GM21423 (cell line): Measurements from ENCODE around the gene KSR2.

Experiments used
- ATAC-seq: cut with Tn5 transposase; IDR thresholded peaks from one replicate; pipeline ENCODE4 v1.9.1; 2021; ENCODE audit warnings: mild to moderate bottlenecking, moderate library complexity; ENCODE audit not compliant: unreplicated experiment

The KSR2 gene

DNA sequence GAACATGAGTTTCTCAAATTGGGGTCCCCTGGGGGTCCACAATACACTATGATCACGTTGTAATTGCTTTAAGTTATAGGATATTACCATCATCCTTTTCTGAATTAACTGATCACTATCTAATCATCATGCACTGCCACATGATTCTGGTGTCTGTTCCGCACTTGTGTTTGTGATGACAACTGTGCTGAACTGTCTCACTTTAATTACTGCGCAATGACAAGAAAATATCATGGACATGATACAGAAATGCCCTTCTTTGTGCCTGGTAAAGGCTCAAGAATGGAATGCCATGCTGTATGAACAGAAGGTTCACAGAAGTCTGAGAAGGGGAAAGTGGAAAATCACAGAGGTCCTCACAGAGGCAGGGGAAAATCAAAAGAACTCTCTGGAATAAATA is 541.6 kb downstream of the KSR2 start:
- no peak for ATAC-seq

DNA sequence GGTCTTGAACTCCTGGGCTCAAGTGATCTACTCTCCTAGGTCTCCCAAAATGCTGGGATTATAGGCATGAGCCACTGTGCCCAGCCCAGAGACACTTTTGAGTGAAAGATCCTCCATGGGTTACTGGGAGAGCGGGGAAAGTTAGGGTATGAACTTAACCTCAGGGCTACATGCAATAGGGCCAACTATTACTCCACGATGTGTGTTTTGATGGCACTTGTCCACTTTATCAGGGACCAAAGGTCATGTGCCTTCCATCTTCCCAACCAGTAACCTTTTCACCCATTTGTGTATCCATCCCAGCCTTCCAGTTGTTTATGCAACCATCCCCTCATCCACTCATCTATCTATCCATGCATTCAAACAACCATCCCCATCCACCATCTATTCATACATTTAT is 546.8 kb downstream of the KSR2 start:
- ATAC-seq, result no peak

- ATAC-seq, result no peak
Observed at GRCh38 chr12:117421068-117421752, 547.6 kb downstream of the KSR2 start.

- no peak for ATAC-seq
Observed at GRCh38 chr12:117417004-117417403, 551.8 kb downstream of the KSR2 start.

DNA sequence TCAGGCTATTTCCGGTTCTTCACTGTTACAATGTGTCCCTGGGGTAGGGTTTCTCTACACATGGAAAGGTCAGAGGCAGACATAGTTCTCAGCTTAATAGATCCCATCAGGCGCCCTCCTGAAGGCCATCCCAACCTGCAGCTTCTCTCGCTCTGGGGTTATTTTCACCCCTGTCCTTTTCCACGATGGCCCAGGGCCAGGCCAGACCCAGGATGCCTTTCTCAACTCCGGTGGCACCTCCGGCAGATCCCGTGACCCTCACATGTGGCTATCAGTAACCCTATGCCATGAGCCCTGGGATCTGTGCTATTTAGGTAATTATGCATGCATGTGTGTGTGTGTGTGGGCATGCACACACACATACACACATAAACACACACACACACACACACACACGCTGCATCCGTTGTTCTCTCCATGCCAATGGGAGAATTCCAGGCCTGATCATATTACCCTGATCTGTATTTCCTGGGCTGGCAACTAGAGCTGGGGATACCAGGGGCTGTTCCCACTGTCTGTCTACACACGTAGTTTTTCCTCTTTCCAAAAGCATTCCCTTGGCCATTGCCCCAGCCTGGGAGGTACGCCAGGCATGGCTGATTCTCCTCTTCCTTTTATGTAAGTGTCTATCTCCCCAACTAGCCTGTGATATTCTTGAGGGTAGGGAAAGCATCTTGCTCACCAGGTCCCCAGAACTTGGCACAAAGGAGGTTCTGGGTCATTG is 556.2 kb downstream of the KSR2 start:
- ATAC-seq, result no peak

- ATAC-seq, result no peak
Observed at GRCh38 chr12:117409286-117409685, 559.5 kb downstream of the KSR2 start.

DNA sequence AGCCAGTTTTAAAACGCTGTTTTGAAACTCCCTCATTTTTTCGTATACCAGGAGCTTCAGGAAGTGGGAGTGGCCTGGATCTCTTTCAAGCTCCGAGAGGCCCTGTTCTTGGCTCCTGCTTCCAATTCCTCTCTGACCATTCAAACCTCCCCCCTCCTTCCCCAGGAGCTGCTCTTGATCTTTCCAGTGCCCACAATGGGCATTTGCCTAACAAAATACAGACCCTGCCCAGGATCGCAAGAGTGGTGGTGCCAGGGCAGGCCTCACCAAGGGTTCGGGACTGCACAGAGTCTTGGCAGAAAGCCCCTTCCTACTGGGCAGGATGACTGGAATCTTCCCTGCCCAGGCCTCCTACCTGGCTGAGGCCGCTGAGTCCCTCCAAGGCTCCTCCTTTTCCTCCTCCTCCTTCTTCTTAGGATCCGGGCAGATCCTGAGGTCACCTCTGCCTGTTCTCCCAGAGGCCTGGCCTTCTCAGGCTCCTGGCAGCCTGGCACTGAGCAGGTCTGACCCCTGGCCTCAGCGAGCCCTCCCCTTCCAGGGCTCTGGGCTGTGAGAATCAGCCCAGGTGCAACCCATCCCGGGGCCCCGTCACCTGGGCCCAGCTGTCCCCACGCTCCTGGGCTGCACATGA is 560.5 kb downstream of the KSR2 start:
- no peak for ATAC-seq

- no peak for ATAC-seq
Observed at GRCh38 chr12:117404940-117405339, 563.9 kb downstream of the KSR2 start.

GRCh38 chr12:117404203-117404853 is 564.5 kb downstream of the KSR2 start:
- ATAC-seq, result no peak

GRCh38 chr12:117403586-117404139 is 565.1 kb downstream of the KSR2 start:
- no peak for ATAC-seq
